Astrocyte (in vitro differentiated cells and primary cell): ENCODE data around the gene KCNH8. TPM values are rescaled to one million over a fixed set of nuclear protein-coding genes. Genes with fewer than 3 reads are reported as not detected.

Experiments used
- DNase-seq: peaks from one replicate; pipeline ENCODE4 v3.0.0-alpha.2; 2010; ENCODE audit warnings: low read depth
- FAIRE-seq: peaks from 2 replicates; lab custom pipeline; 2011; peaks lifted over from hg19 to GRCh38; lab: Jason Lieb, UNC
- H2AFZ ChIP-seq: 2 replicates; pipeline ENCODE4 v1.6.0; 2012; ENCODE audit warnings: low read depth, low read length, inconsistent platforms
- H3K27ac ChIP-seq: 2 replicates; pipeline ENCODE4 v1.5.1; 2011; ENCODE audit warnings: low read depth, low read length, inconsistent platforms
- H3K27me3 ChIP-seq: 2 replicates; pipeline ENCODE4 v1.6.0; 2011; ENCODE audit warnings: low read length, inconsistent platforms; ENCODE audit not compliant: insufficient read depth
- H3K36me3 ChIP-seq: 2 replicates; pipeline ENCODE4 v1.5.1; 2011; ENCODE audit warnings: low read length, inconsistent platforms; ENCODE audit not compliant: insufficient read depth
- H3K4me1 ChIP-seq: 2 replicates; pipeline ENCODE4 v1.5.1; 2011; ENCODE audit warnings: low read length, inconsistent platforms; ENCODE audit not compliant: insufficient read depth
- H3K4me2 ChIP-seq: 2 replicates; pipeline ENCODE4 v1.6.0; 2012; ENCODE audit warnings: low read length, inconsistent platforms
- H3K4me3 ChIP-seq: 2 replicates; pipeline ENCODE4 v1.5.1; 2011; ENCODE audit warnings: low read depth, mild to moderate bottlenecking, low read length, inconsistent platforms; ENCODE audit not compliant: insufficient read depth
- H3K79me2 ChIP-seq: 2 replicates; pipeline ENCODE4 v1.6.0; 2012; ENCODE audit warnings: mild to moderate bottlenecking, low read length, inconsistent platforms; ENCODE audit not compliant: insufficient read depth
- H3K9ac ChIP-seq: 2 replicates; pipeline ENCODE4 v1.6.0; 2012; ENCODE audit warnings: mild to moderate bottlenecking, low read length, inconsistent platforms
- H3K9me3 ChIP-seq: 2 replicates; pipeline ENCODE4 v1.5.1; 2012; ENCODE audit warnings: low read depth, mild to moderate bottlenecking, low read length, inconsistent platforms; ENCODE audit not compliant: insufficient read depth
- H4K20me1 ChIP-seq: 2 replicates; pipeline ENCODE4 v1.6.0; 2012; ENCODE audit warnings: low read length, inconsistent platforms; ENCODE audit not compliant: insufficient read depth
- H3K27ac Mint-ChIP-seq: one replicate; pipeline ENCODE4 v1.8.0; 2021; ENCODE audit warnings: mild to moderate bottlenecking, mixed read lengths; ENCODE audit not compliant: unreplicated experiment
- H3K27me3 Mint-ChIP-seq: one replicate; pipeline ENCODE4 v1.8.0; 2021; ENCODE audit warnings: low read depth, mixed read lengths; ENCODE audit not compliant: unreplicated experiment
- H3K36me3 Mint-ChIP-seq: one replicate; pipeline ENCODE4 v1.8.0; 2021; ENCODE audit warnings: low read depth, mixed read lengths; ENCODE audit not compliant: unreplicated experiment
- H3K4me1 Mint-ChIP-seq: one replicate; pipeline ENCODE4 v1.8.0; 2021; ENCODE audit warnings: low read depth, mixed read lengths; ENCODE audit not compliant: unreplicated experiment
- H3K4me3 Mint-ChIP-seq: one replicate; pipeline ENCODE4 v1.8.0; 2021; ENCODE audit warnings: mild to moderate bottlenecking, moderate library complexity, mixed read lengths; ENCODE audit not compliant: unreplicated experiment
- H3K9me3 Mint-ChIP-seq: one replicate; pipeline ENCODE4 v1.8.0; 2021; ENCODE audit warnings: mild to moderate bottlenecking, mixed read lengths; ENCODE audit not compliant: unreplicated experiment
- EZH2 ChIP-seq: IDR thresholded peaks from 2 replicates; pipeline ENCODE4 v1.6.1; 2012; ENCODE audit warnings: mild to moderate bottlenecking, low read length, inconsistent platforms; ENCODE audit not compliant: insufficient read depth
- total RNA-seq: library from RNA; stranded (reverse); gene quantifications from 2 replicates; pipeline ENCODE4 v1.2.1, GENCODE V29; 2021
- TF ChIP-seq, protein P1 (sequence below): IDR thresholded peaks from 2 replicates; pipeline ENCODE4 v1.5.1; 2011; ENCODE audit warnings: low read depth, mild to moderate bottlenecking, inconsistent platforms, low read length, moderate library complexity; ENCODE audit not compliant: insufficient read depth

The KCNH8 gene
- total RNA-seq, 1 donor from 2014 or later = 0.45 TPM

DNA sequence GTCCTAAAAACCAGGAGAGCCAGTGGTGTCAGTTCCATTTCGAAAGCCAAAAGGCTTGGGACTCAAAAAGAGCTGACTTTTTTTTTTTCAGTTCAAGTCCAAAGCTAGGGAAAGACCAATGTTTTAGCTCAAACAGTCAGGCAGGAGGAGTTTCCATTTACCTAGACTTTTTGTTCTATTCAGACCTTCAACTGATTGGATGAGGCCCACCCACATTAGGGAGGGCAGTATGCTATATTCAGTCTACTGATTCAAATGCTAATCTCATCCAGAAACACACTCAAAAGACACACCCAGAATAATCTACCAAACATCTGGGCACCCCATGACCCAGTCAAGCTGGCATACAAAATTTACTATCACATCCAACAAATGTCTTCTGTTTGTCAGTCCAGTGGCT lies 374.0 kb downstream of the KCNH8 start:
- Histone ChIP-seq H3K4me1 (no peaks in the 10 kb centered on the region), H3K27ac (no peak overlapping the region), H3K36me3 (no peaks in the 10 kb centered on the region), H3K79me2 (no peaks in the 10 kb centered on the region), H3K9me3 (no peaks in the 10 kb centered on the region), H3K4me3 (no peak overlapping the region), H4K20me1 (no peaks in the 10 kb centered on the region), H3K9ac (no peak overlapping the region), H3K4me2 (no peak overlapping the region), H3K27me3 (no peaks in the 10 kb centered on the region), H2AFZ (no peak overlapping the region)
- Mint-ChIP-seq H3K9me3 (no peaks in the 10 kb centered on the region), H3K4me3 (no peak overlapping the region), H3K27me3 (no peaks in the 10 kb centered on the region), H3K4me1 (no peaks in the 10 kb centered on the region), H3K27ac (no peak overlapping the region), H3K36me3 (no peaks in the 10 kb centered on the region)
- FAIRE-seq (no peak), DNase-seq (no peak)
- TF ChIP-seq, protein P1, sequence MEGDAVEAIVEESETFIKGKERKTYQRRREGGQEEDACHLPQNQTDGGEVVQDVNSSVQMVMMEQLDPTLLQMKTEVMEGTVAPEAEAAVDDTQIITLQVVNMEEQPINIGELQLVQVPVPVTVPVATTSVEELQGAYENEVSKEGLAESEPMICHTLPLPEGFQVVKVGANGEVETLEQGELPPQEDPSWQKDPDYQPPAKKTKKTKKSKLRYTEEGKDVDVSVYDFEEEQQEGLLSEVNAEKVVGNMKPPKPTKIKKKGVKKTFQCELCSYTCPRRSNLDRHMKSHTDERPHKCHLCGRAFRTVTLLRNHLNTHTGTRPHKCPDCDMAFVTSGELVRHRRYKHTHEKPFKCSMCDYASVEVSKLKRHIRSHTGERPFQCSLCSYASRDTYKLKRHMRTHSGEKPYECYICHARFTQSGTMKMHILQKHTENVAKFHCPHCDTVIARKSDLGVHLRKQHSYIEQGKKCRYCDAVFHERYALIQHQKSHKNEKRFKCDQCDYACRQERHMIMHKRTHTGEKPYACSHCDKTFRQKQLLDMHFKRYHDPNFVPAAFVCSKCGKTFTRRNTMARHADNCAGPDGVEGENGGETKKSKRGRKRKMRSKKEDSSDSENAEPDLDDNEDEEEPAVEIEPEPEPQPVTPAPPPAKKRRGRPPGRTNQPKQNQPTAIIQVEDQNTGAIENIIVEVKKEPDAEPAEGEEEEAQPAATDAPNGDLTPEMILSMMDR = no peak
- TF ChIP-seq EZH2 = no peak

DNA sequence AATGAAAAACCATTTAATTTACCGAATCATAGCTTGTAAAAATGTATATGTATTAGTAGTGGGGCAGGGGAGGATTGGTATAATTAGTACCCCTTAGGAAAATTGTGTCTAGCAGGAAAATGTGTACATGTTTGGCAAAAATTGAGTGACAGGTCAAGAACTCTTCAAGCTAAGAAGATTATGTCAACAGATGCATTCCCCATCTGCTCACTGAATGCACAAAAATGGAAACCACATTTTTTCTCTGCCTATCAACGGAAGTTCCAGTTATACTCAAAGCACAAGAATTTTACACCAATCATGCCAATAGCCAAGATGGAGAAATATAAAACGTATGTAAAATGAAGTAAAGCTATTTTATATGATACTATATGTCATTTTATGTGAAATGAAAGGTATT lies 377.8 kb downstream of the KCNH8 start:
- H3K36me3 Mint-ChIP-seq = no peaks in the 10 kb centered on the region
- H3K4me3 ChIP-seq = no peak overlapping the region
- H3K27me3 Mint-ChIP-seq = no peaks in the 10 kb centered on the region
- FAIRE-seq (no peak), DNase-seq (no peak)
- H3K27me3 ChIP-seq = no peaks in the 10 kb centered on the region
- H2AFZ ChIP-seq = no peak overlapping the region
- H3K4me2 ChIP-seq = no peak overlapping the region
- H3K4me3 Mint-ChIP-seq = no peak overlapping the region
- H3K9me3 Mint-ChIP-seq = no peaks in the 10 kb centered on the region
- H3K79me2 ChIP-seq = no peaks in the 10 kb centered on the region
- H3K27ac ChIP-seq = no peak overlapping the region
- no peak overlapping the region for H3K9ac ChIP-seq
- no peaks in the 10 kb centered on the region for H3K9me3 ChIP-seq
- H4K20me1 ChIP-seq = no peaks in the 10 kb centered on the region
- no peak overlapping the region for H3K27ac Mint-ChIP-seq
- TF ChIP-seq, protein P1 = no peak
- TF ChIP-seq EZH2 = no peak
- no peaks in the 10 kb centered on the region for H3K4me1 ChIP-seq
- no peaks in the 10 kb centered on the region for H3K4me1 Mint-ChIP-seq
- H3K36me3 ChIP-seq = no peaks in the 10 kb centered on the region

DNA sequence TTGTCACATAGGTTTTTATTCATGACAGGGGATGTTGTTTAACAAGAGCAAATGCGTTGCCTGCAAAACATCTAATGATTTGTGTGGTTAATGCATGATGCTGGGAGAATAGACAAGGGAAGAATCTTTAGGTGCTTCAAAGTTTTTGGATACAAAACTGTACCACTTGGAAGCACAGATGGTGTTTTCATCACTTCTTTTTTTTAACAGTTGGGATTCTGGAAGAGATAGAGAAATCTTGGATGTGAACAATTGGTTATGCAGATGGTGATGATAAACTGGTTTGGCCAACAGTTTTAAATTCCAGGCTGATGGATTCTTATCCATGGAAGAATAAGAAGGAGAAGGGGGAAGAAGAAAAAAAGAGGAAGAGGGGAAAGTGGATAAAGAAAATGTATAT lies 379.4 kb downstream of the KCNH8 start:
- Histone ChIP-seq H3K36me3 (no peaks in the 10 kb centered on the region), H3K79me2 (no peaks in the 10 kb centered on the region), H3K27ac (no peak overlapping the region), H3K9me3 (no peaks in the 10 kb centered on the region), H3K4me1 (no peaks in the 10 kb centered on the region), H3K27me3 (no peaks in the 10 kb centered on the region), H3K9ac (no peak overlapping the region), H2AFZ (no peak overlapping the region), H4K20me1 (no peaks in the 10 kb centered on the region), H3K4me3 (no peak overlapping the region), H3K4me2 (no peak overlapping the region)
- no peak for TF ChIP-seq EZH2
- TF ChIP-seq, protein P1 = no peak
- no peaks in the 10 kb centered on the region for H3K9me3 Mint-ChIP-seq
- H3K27ac Mint-ChIP-seq = no peak overlapping the region
- no peak overlapping the region for H3K4me3 Mint-ChIP-seq
- H3K4me1 Mint-ChIP-seq = no peaks in the 10 kb centered on the region
- FAIRE-seq (no peak), DNase-seq (no peak)
- no peaks in the 10 kb centered on the region for H3K36me3 Mint-ChIP-seq
- H3K27me3 Mint-ChIP-seq = no peaks in the 10 kb centered on the region
